MM.1S (cell line): Measurements from ENCODE around the gene CSDE1.

Source experiments
- DNase-seq: peaks from one replicate; pipeline ENCODE4 v3.0.0-alpha.2; 2015
- H2AFZ ChIP-seq: fragments of 300-600 bp; sonication (generic); 2 replicates; pipeline ENCODE4 v1.6.0; 2016; ENCODE audit warnings: antibody characterized with exemption, low read length
- H3F3A ChIP-seq: fragments of 300-600 bp; sonication (generic); 2 replicates; pipeline ENCODE4 v1.6.1; 2016; ENCODE audit warnings: mild to moderate bottlenecking, antibody characterized with exemption, low read length, moderate library complexity, mixed read lengths; ENCODE audit not compliant: insufficient read depth
- H3K27ac ChIP-seq: fragments of 300-600 bp; sonication (generic); 2 replicates; pipeline ENCODE4 v1.5.1; 2016; ENCODE audit warnings: mild to moderate bottlenecking, low read length
- H3K27me3 ChIP-seq: fragments of 300-600 bp; sonication (generic); replicated peaks from 2 replicates; pipeline ENCODE4 v1.6.0; 2016; ENCODE audit warnings: low read length; ENCODE audit not compliant: insufficient read depth
- H3K36me3 ChIP-seq: fragments of 300-600 bp; sonication (generic); replicated peaks from 2 replicates; pipeline ENCODE4 v1.6.1; 2016; ENCODE audit warnings: mild to moderate bottlenecking, low read length, mixed read lengths; ENCODE audit not compliant: insufficient read depth
- H3K4me1 ChIP-seq: fragments of 300-600 bp; sonication (generic); 2 replicates; pipeline ENCODE4 v1.6.1; 2016; ENCODE audit warnings: low read length, mixed read lengths
- H3K4me2 ChIP-seq: fragments of 300-600 bp; sonication (generic); 2 replicates; pipeline ENCODE4 v1.6.0; 2016; ENCODE audit warnings: low read depth, low read length
- H3K4me3 ChIP-seq: fragments of 300-600 bp; sonication (generic); 2 replicates; pipeline ENCODE4 v1.5.1; 2016; ENCODE audit warnings: low read length, mixed read lengths
- H3K79me2 ChIP-seq: fragments of 300-600 bp; sonication (generic); 2 replicates; pipeline ENCODE4 v1.6.1; 2016; ENCODE audit warnings: mixed run types, low read length, mixed read lengths
- H3K9ac ChIP-seq: fragments of 300-600 bp; sonication (generic); 2 replicates; pipeline ENCODE4 v1.6.1; 2016; ENCODE audit warnings: low read length, mixed read lengths
- H3K9me2 ChIP-seq: fragments of 300-600 bp; sonication (generic); replicated peaks from 2 replicates; pipeline ENCODE4 v1.6.1; 2016; ENCODE audit warnings: mild to moderate bottlenecking, low read length, mixed read lengths; ENCODE audit not compliant: insufficient read depth
- H3K9me3 ChIP-seq: fragments of 300-600 bp; sonication (generic); replicated peaks from 2 replicates; pipeline ENCODE4 v1.6.1; 2016; ENCODE audit warnings: mild to moderate bottlenecking, low read length, mixed read lengths; ENCODE audit not compliant: insufficient read depth
- H4K20me1 ChIP-seq: fragments of 300-600 bp; sonication (generic); 2 replicates; pipeline ENCODE4 v1.6.1; 2016; ENCODE audit warnings: mild to moderate bottlenecking, low read length, moderate library complexity, mixed read lengths; ENCODE audit not compliant: insufficient read depth
- CTCF ChIP-seq: fragments of 300-600 bp; sonication (generic); IDR thresholded peaks from 2 replicates; pipeline ENCODE4 v1.5.1; 2016; ENCODE audit warnings: antibody characterized with exemption, low read length, mixed read lengths
- EZH2 ChIP-seq: fragments of 300-600 bp; sonication (generic); optimal IDR thresholded peaks from 2 replicates; pipeline ENCODE3; 2017; ENCODE audit warnings: low read depth, mild to moderate bottlenecking, antibody characterized with exemption, low read length, mixed read lengths
- EZH2phosphoT487 ChIP-seq: fragments of 300-600 bp; sonication (generic); IDR thresholded peaks from 2 replicates; pipeline ENCODE4 v1.6.1; 2018; ENCODE audit warnings: antibody characterized with exemption, low read length

CSDE1 gene

GRCh38 chr1:114735479-114735878 is 22.3 kb downstream of the CSDE1 start:
- Histone ChIP-seq H3K9ac (no peak overlapping the region), H4K20me1 (no peaks in the 10 kb centered on the region), H3K9me3 (no peaks in the 10 kb centered on the region), H3K79me2 (peaks cover 34% of the 10 kb centered on the region), H3F3A (no peaks in the 10 kb centered on the region), H3K27me3 (no peaks in the 10 kb centered on the region), H3K27ac (no peak overlapping the region), H3K36me3 (no peaks in the 10 kb centered on the region; the same call in 1 of the 2 replicates), H3K9me2 (no peaks in the 10 kb centered on the region), H3K4me1 (no peaks in the 10 kb centered on the region), H3K4me2 (no peak overlapping the region), H2AFZ (no peak overlapping the region), H3K4me3 (no peak overlapping the region)
- no peak for TF ChIP-seq EZH2phosphoT487
- TF ChIP-seq EZH2, result no peak
- TF ChIP-seq CTCF, result no peak
- DNase-seq, result no peak

GRCh38 chr1:114729782-114730181 is 28.0 kb downstream of the CSDE1 start:
- no peak overlapping the region for H3K4me3 ChIP-seq
- TF ChIP-seq CTCF, result no peak
- no peak for TF ChIP-seq EZH2
- TF ChIP-seq EZH2phosphoT487, result no peak
- H3K27ac ChIP-seq, result no peak overlapping the region
- H3K4me2 ChIP-seq, result no peak overlapping the region
- no peak overlapping the region for H2AFZ ChIP-seq
- no peak overlapping the region for H3K9ac ChIP-seq
- H3K9me2 ChIP-seq, result no peaks in the 10 kb centered on the region
- no peak for DNase-seq
- no peaks in the 10 kb centered on the region for H3K4me1 ChIP-seq
- no peaks in the 10 kb centered on the region for H3F3A ChIP-seq
- H4K20me1 ChIP-seq, result no peaks in the 10 kb centered on the region
- peaks cover 2% of the 10 kb centered on the region; the same call in 1 of the 2 replicates for H3K36me3 ChIP-seq
- H3K27me3 ChIP-seq, result no peaks in the 10 kb centered on the region
- H3K79me2 ChIP-seq, result peaks cover 26% of the 10 kb centered on the region
- H3K9me3 ChIP-seq, result no peaks in the 10 kb centered on the region

- Histone ChIP-seq H3K27me3 (no peaks in the 10 kb centered on the region), H3K36me3 (peaks cover 2% of the 10 kb centered on the region; the same call in 1 of the 2 replicates), H3K4me3 (no peak overlapping the region), H3K9me2 (no peaks in the 10 kb centered on the region), H3K4me2 (no peak overlapping the region), H3K9me3 (no peaks in the 10 kb centered on the region), H4K20me1 (no peaks in the 10 kb centered on the region), H3K79me2 (peaks cover 26% of the 10 kb centered on the region), H3K9ac (no peak overlapping the region), H2AFZ (no peak overlapping the region), H3K27ac (no peak overlapping the region), H3F3A (no peaks in the 10 kb centered on the region), H3K4me1 (no peaks in the 10 kb centered on the region)
- no peak for TF ChIP-seq EZH2phosphoT487
- TF ChIP-seq EZH2, result no peak
- no peak for TF ChIP-seq CTCF
- no peak for DNase-seq
Measured at GRCh38 chr1:114728553-114728952, 29.2 kb downstream of the CSDE1 start.
